SU-DHL-6 (cell line): ENCODE results near the gene KDM5C.
"Not testable (repeated sequence)": the region's sequence is repeated elsewhere in the genome, so short reads cannot be mapped to it uniquely, and the experiment has no call there.

ENCODE experiments used
- H2AFZ ChIP-seq: fragments of 200-600 bp; sonication (generic); 2 replicates; pipeline ENCODE4 v1.6.1; 2014; ENCODE audit warnings: low read depth, mild to moderate bottlenecking, moderate library complexity, mixed read lengths, antibody characterized with exemption, low read length; ENCODE audit not compliant: severe bottlenecking
- H3F3A ChIP-seq: fragments of 200-600 bp; shearing (Covaris generic); 2 replicates; pipeline ENCODE4 v1.6.0; 2016; ENCODE audit warnings: antibody characterized with exemption, mild to moderate bottlenecking; ENCODE audit not compliant: insufficient read depth
- H3K27ac ChIP-seq: fragments of 200-600 bp; sonication (generic); 2 replicates; pipeline ENCODE4 v1.5.1; 2016; ENCODE audit warnings: low read depth, mild to moderate bottlenecking, low read length, moderate library complexity, mixed read lengths
- H3K27me3 ChIP-seq: fragments of 200-600 bp; sonication (generic), shearing (Covaris generic); 2 replicates; pipeline ENCODE4 v1.6.0; 2014; ENCODE audit warnings: mild to moderate bottlenecking, low read length
- H3K36me3 ChIP-seq: fragments of 200-600 bp; sonication (generic); 2 replicates; pipeline ENCODE4 v1.6.1; 2014; ENCODE audit warnings: mild to moderate bottlenecking, low read length, mixed read lengths
- H3K4me2 ChIP-seq: fragments of 300-600, 200-600 bp; shearing (Covaris generic), sonication (generic); 2 replicates; pipeline ENCODE4 v1.6.0; 2014; ENCODE audit warnings: low read length, low read depth, mild to moderate bottlenecking; ENCODE audit not compliant: poor library complexity, severe bottlenecking
- H3K4me3 ChIP-seq: fragments of 200-600 bp; sonication (generic); 2 replicates; pipeline ENCODE4 v1.5.1; 2014; ENCODE audit warnings: antibody characterized with exemption, low read length, mild to moderate bottlenecking, mixed read lengths; ENCODE audit not compliant: insufficient read depth, poor library complexity, severe bottlenecking
- H3K79me2 ChIP-seq: fragments of 200-600 bp; sonication (generic); 2 replicates; pipeline ENCODE4 v1.6.1; 2014; ENCODE audit warnings: mild to moderate bottlenecking, low read length, moderate library complexity; ENCODE audit not compliant: insufficient read depth
- H3K9ac ChIP-seq: fragments of 200-600 bp; sonication (generic); 2 replicates; pipeline ENCODE4 v1.7.0; 2014; ENCODE audit warnings: mild to moderate bottlenecking, low read length
- H3K9me2 ChIP-seq: fragments of 200-600 bp; sonication (generic); replicated peaks from 2 replicates; pipeline ENCODE4 v1.6.1; 2014; ENCODE audit warnings: low read length; ENCODE audit not compliant: insufficient read depth
- H3K9me3 ChIP-seq: fragments of 200-600 bp; sonication (generic); 2 replicates; pipeline ENCODE4 v1.6.1; 2014; ENCODE audit warnings: low read length, mixed read lengths; ENCODE audit not compliant: insufficient read depth
- H4K20me1 ChIP-seq: fragments of 200-600 bp; sonication (generic); 2 replicates; pipeline ENCODE4 v1.6.1; 2014; ENCODE audit warnings: low read depth, mild to moderate bottlenecking, antibody characterized with exemption, low read length, moderate library complexity, mixed read lengths
- EZH2phosphoT487 ChIP-seq: fragments of 200-600 bp; sonication (generic), shearing (Covaris generic); conservative IDR thresholded peaks from 2 replicates; pipeline ENCODE4 v1.6.1; 2018; ENCODE audit warnings: mild to moderate bottlenecking, antibody characterized with exemption, low read length, moderate library complexity, mixed read lengths
- TF ChIP-seq, protein P1 (sequence below): fragments of 200-600 bp; sonication (generic); IDR thresholded peaks from one replicate; pipeline ENCODE4 v1.5.1; 2017; ENCODE audit warnings: antibody characterized with exemption, mild to moderate bottlenecking, low read length, moderate library complexity; ENCODE audit not compliant: insufficient read depth, poor library complexity, severe bottlenecking

KDM5C gene

DNA sequence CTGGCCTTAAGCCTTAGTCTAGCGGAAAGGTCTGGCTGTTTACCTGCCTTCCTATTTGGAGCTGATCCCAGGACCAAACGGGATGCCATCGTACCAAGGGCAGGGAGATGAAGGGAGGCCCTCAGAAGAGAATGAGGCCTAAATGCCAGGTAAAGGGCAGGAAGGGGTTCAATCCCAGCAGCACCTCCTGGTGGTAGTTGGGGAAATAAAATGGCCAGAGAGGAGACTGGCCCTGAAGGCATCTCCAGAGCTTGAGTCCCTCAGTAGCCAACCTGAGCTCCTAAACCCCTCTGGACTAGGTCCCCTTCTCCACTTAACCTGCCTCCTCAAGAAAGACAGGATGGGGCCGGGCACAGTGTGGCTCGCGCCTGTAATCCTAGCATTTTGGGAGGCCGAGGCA is 53.7 kb downstream of the KDM5C start:
- no peak overlapping the region for H3K9ac ChIP-seq
- no peak overlapping the region for H3K4me2 ChIP-seq

DNA sequence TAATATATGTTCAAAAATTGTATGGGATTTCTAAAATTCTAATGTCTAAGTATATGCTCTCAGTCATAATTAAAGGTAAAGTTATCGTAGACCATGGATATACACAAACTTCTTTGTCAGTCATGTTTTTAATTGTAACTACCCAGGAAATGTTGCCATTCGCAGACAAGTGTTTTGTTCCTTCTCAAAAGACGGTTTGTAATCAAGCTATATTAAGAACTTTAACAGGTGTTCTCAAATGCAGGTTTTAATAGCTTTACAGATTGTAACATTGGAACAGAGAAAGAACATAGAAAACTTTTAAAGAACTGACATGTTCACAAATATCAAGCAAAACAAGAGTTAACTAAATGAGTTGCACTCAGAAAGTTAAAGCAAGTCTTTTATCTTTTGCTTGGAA is 58.9 kb downstream of the KDM5C start:
- H3K27me3 ChIP-seq = no peaks in the 10 kb centered on the region
- no peaks in the 10 kb centered on the region for H3K9me2 ChIP-seq
- H4K20me1 ChIP-seq = no peaks in the 10 kb centered on the region
- no peak overlapping the region for H3K27ac ChIP-seq
- no peak overlapping the region for H3K4me3 ChIP-seq
- no peak for TF ChIP-seq EZH2phosphoT487
- no peaks in the 10 kb centered on the region for H3K36me3 ChIP-seq
- no peak overlapping the region for H3K4me2 ChIP-seq
- no peak overlapping the region for H2AFZ ChIP-seq
- no peaks in the 10 kb centered on the region for H3F3A ChIP-seq
- H3K9ac ChIP-seq = no peak overlapping the region
- H3K9me3 ChIP-seq = no peaks in the 10 kb centered on the region
- no peaks in the 10 kb centered on the region for H3K79me2 ChIP-seq

More for the DNA sequence above, 53.7 kb downstream of the KDM5C start:
- H3K9me2 ChIP-seq = no peaks in the 10 kb centered on the region
- H2AFZ ChIP-seq = no peak overlapping the region
- no peaks in the 10 kb centered on the region for H3K79me2 ChIP-seq
- H3K27ac ChIP-seq = no peak overlapping the region
- TF ChIP-seq EZH2phosphoT487 = no peak
- TF ChIP-seq, protein P1, sequence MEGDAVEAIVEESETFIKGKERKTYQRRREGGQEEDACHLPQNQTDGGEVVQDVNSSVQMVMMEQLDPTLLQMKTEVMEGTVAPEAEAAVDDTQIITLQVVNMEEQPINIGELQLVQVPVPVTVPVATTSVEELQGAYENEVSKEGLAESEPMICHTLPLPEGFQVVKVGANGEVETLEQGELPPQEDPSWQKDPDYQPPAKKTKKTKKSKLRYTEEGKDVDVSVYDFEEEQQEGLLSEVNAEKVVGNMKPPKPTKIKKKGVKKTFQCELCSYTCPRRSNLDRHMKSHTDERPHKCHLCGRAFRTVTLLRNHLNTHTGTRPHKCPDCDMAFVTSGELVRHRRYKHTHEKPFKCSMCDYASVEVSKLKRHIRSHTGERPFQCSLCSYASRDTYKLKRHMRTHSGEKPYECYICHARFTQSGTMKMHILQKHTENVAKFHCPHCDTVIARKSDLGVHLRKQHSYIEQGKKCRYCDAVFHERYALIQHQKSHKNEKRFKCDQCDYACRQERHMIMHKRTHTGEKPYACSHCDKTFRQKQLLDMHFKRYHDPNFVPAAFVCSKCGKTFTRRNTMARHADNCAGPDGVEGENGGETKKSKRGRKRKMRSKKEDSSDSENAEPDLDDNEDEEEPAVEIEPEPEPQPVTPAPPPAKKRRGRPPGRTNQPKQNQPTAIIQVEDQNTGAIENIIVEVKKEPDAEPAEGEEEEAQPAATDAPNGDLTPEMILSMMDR = no peak
- no peaks in the 10 kb centered on the region for H3K9me3 ChIP-seq
- H3K36me3 ChIP-seq = no peaks in the 10 kb centered on the region
- no peaks in the 10 kb centered on the region for H4K20me1 ChIP-seq
- no peaks in the 10 kb centered on the region for H3F3A ChIP-seq
- no peaks in the 10 kb centered on the region for H3K27me3 ChIP-seq
- H3K4me3 ChIP-seq = no peak overlapping the region

DNA sequence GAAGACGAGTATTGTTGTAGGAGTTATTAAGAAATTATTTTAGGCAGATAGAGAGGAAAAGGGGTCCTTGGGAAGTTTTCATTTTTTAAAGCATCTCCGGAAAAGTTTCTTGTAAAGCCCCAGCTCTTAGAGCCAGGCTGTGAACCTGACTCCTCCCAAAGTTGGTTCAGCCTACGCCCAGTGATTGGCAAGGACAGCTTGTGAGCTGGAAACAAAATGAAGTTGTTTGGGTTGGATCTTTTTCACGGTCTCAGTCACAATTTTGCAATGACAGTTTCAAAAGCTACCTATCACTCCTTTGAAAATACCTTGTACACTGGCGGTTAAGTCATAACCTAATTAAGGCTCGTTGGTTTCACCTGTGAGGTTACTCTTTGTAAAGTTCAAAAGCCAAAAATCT is 60.4 kb downstream of the KDM5C start:
- H3K4me3 ChIP-seq, H4K20me1 ChIP-seq, H3K36me3 ChIP-seq, H2AFZ ChIP-seq, H3K4me2 ChIP-seq, H3K27ac ChIP-seq, H3K9me3 ChIP-seq, H3K79me2 ChIP-seq, H3F3A ChIP-seq, H3K9ac ChIP-seq, H3K9me2 ChIP-seq, H3K27me3 ChIP-seq: not testable (repeated sequence)

DNA sequence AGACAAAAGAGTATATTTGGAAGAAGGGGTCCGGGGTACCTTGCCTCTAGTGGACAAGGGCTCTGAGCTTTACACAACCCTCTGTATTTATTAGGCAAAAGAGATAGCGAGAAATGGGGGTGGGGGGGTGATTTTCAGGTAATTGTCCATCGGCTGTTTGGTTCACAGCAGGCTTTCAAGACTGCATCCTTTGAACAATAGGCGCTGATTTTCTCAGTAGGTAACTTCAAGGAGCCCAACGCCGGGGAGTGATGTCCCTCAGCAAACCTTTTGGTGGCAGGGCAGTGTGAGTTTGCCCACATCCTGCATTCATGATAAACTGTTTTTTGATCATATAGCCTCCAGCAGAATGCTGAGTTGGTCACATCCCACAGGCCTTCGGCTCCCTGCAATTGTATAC is 61.6 kb downstream of the KDM5C start:
- TF ChIP-seq, protein P1 = no peak
- no peak for TF ChIP-seq EZH2phosphoT487
- H3K4me3 ChIP-seq = no peak overlapping the region
- H3K9me3 ChIP-seq = no peaks in the 10 kb centered on the region
- H2AFZ ChIP-seq = no peak overlapping the region
- no peaks in the 10 kb centered on the region for H3K27me3 ChIP-seq
- H3K4me2 ChIP-seq = no peak overlapping the region
- no peak overlapping the region for H3K9ac ChIP-seq
- no peaks in the 10 kb centered on the region for H3K9me2 ChIP-seq
- H3K79me2 ChIP-seq = no peaks in the 10 kb centered on the region
- H3K27ac ChIP-seq = no peak overlapping the region
- H4K20me1 ChIP-seq = no peaks in the 10 kb centered on the region
- no peaks in the 10 kb centered on the region for H3K36me3 ChIP-seq
- H3F3A ChIP-seq = no peaks in the 10 kb centered on the region
